ENCODE data around the gene NLGN1. TPM values are rescaled to one million over a fixed set of nuclear protein-coding genes. Genes with fewer than 3 reads are reported as not detected.

The NLGN1 gene
- total RNA-seq, 2 donors from 2014 or later, result not detected

DNA sequence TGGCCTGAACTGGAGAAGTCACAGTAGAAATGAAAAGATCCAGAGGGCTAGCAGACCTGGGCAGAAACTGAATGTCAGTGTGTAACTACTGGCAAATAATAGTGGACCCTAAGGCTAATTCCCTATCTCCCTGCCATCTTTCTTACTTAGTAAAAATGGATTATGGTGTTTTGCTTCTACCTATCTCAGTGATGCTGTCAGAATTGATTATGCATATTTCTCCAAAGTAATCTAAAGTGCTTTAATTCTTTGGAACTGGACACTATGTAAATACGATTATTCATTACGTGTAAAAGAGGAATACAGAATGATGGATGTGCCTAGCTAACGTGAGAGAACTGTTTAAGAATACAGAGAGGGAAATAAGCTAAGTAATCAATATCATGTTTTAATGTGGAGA, 651.9 kb downstream of the NLGN1 start:
- H3K27me3 Mint-ChIP-seq, result no peaks in the 10 kb centered on the region

DNA sequence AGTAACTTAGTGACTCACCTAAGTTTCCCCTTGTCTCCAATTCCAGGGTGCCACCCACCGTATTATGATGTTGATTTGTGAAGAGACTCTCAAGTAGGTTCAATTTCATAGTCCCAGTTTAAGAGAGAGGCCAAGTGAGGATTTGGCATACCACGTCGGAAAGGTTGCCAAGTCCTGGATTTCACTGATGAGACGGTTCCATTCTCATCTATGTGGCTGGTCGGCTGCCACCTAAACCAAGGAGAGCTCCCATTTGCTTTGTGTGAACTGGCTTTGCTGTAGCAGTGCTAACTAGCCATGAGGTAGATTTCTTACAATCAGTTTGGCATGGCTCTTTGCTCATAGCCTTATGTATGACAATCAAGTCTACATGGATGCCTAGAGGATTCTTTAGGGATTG, 653.6 kb downstream of the NLGN1 start:
- Mint-ChIP-seq H3K9me3 (peaks cover 7% of the 10 kb centered on the region), H3K4me1 (no peaks in the 10 kb centered on the region), H3K27ac (no peak overlapping the region), H3K4me3 (no peak overlapping the region), H3K27me3 (no peaks in the 10 kb centered on the region), H3K36me3 (ENCODE audit: low read depth) (no peaks in the 10 kb centered on the region)
- no peak for ATAC-seq (replicated peaks)

More for the DNA sequence above, 651.9 kb downstream of the NLGN1 start:
- no peak overlapping the region for H3K4me3 Mint-ChIP-seq
- H3K9me3 Mint-ChIP-seq, result peaks cover 9% of the 10 kb centered on the region
- no peaks in the 10 kb centered on the region for H3K4me1 Mint-ChIP-seq
- H3K36me3 Mint-ChIP-seq (ENCODE audit: low read depth), result no peaks in the 10 kb centered on the region
- H3K27ac Mint-ChIP-seq, result no peak overlapping the region
- no peak for ATAC-seq (replicated peaks)

DNA sequence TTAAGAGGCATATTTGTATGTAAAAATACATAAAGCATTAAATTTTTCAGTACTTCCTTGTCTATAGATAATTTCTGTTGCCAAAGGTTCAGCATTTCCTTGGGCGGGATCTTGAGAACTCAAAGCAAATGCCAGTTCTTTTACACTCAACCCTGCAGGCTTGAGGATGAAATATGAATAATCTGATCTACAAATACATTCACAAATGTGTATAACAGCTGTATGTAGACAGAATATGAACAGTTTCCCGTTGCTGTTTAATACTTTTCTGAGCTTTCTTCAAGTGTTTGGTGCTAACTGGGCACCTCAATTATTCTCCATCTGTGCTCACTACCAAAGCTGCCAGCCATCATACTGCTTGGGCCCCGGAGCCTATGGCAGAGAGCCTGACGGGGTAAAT, 661.3 kb downstream of the NLGN1 start:
- H3K36me3 Mint-ChIP-seq (ENCODE audit: low read depth), result no peaks in the 10 kb centered on the region
- no peak overlapping the region for H3K27ac Mint-ChIP-seq
- H3K4me1 Mint-ChIP-seq, result no peaks in the 10 kb centered on the region
- no peak overlapping the region for H3K4me3 Mint-ChIP-seq
- H3K9me3 Mint-ChIP-seq, result peaks cover 6% of the 10 kb centered on the region
- no peak for ATAC-seq (replicated peaks)
- no peaks in the 10 kb centered on the region for H3K27me3 Mint-ChIP-seq

DNA sequence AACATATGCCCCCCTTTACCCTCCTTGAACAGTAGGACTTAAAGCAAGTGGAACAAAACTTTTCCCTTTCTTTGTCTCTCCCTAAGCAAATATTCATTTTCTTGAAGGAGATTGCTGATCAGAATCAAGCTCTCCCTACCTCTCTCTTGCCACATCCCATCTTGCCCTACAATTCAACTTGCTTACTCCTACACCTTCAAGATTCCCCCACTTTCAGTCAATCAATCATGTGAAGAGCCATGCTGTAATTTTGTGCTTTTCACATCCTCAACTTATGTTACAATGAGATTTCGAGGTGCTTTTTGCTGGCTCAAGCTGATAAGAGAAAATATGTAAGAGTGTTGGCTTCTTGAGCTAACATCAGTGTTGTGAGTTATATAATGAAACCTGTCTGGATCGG, 662.9 kb downstream of the NLGN1 start:
- Mint-ChIP-seq H3K27ac (no peak overlapping the region), H3K27me3 (no peaks in the 10 kb centered on the region), H3K4me3 (no peak overlapping the region), H3K4me1 (no peaks in the 10 kb centered on the region), H3K9me3 (peaks cover 3% of the 10 kb centered on the region), H3K36me3 (ENCODE audit: low read depth) (no peaks in the 10 kb centered on the region)
- ATAC-seq (replicated peaks), result no peak

DNA sequence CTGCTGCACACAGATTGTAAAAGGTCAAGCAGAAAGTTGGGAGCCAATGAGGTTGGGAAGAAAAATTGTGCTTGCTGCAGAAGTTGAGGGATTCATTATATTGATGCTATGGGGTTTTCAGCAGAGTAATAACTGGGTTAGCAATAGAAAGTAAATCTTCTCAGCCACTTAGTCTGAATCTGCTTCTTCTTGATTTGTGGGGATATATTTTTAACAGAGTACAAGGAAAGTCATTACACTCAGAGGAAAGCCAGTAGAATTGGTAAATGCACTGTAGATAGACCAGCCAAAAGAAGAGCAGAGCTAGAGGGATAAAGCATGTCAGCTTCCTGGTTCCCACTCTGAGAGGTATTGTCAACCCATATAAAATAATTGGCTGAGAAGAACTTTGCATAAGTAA, 663.6 kb downstream of the NLGN1 start:
- no peak overlapping the region for H3K4me3 Mint-ChIP-seq

DNA sequence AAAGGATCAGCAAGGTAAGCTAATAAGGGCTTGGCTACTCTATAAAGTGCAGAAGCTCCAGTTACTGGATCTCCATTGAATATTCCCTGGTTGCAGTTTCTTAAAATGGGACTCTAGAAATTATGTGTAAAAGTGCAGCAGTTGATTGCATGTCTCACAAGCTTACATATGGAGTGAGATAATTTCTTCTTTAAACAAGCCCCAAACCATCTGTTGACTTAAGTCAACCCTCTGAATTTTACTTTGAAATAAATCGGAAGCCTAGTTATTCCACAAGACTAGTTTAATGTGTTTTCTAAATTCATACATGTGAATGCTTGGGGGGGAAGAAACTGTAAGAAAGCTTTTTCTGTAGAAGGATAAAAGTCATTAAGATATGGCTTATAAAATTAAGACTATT, 664.2 kb downstream of the NLGN1 start:
- H3K27me3 Mint-ChIP-seq, result no peaks in the 10 kb centered on the region
- H3K27ac Mint-ChIP-seq, result no peak overlapping the region
- H3K36me3 Mint-ChIP-seq (ENCODE audit: low read depth), result no peaks in the 10 kb centered on the region
- H3K4me3 Mint-ChIP-seq, result no peak overlapping the region
- peaks cover 3% of the 10 kb centered on the region for H3K9me3 Mint-ChIP-seq
- ATAC-seq (replicated peaks), result no peak
- H3K4me1 Mint-ChIP-seq, result no peaks in the 10 kb centered on the region

More for the DNA sequence above, 663.6 kb downstream of the NLGN1 start:
- Mint-ChIP-seq H3K27ac (no peak overlapping the region), H3K4me1 (no peaks in the 10 kb centered on the region), H3K36me3 (ENCODE audit: low read depth) (no peaks in the 10 kb centered on the region), H3K27me3 (no peaks in the 10 kb centered on the region), H3K9me3 (peaks cover 3% of the 10 kb centered on the region)
- ATAC-seq (replicated peaks), result no peak

DNA sequence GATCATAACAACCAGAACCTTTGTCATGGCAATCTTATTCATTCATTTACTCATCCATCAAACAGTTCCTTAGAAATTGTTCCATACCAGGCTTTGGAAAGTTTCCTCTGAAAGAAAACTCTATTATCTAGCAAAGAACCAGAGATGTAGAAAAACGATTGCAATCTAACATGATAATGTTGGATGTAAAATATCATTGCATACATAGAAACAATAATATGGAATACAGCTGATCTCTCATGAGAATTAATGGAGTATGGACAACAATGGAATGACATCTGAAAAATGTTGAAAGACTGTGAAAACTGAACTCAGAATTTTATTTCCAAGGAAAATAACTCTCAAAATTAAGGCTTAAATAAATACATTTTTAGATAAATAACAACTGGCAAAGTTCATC, 665.4 kb downstream of the NLGN1 start:
- no peak for ATAC-seq (replicated peaks)
- H3K36me3 Mint-ChIP-seq (ENCODE audit: low read depth), result no peaks in the 10 kb centered on the region
- no peaks in the 10 kb centered on the region for H3K27me3 Mint-ChIP-seq
- H3K4me3 Mint-ChIP-seq, result no peak overlapping the region
- peaks cover 3% of the 10 kb centered on the region for H3K9me3 Mint-ChIP-seq
- no peaks in the 10 kb centered on the region for H3K4me1 Mint-ChIP-seq
- no peak overlapping the region for H3K27ac Mint-ChIP-seq

DNA sequence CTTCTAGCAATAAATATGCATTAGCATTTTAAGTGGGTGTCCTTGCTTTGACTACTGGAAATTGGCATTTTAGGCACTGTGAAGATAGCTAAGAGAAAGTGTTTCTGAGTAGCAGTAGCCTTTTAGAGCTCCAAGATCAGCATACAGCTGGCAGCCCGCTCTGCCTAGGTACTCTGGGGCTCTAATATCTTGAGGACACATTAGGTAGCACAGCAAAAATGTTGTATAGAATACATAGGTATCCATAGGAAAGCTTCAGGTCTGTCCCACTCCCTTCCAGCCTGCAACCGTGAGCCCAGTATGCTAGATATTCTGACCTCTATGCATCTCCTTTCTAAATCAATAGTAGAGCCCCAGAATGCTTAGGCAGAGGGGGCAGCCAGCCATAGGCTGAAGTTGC, 670.5 kb downstream of the NLGN1 start:
- ATAC-seq (replicated peaks), result no peak
- Mint-ChIP-seq H3K27me3 (no peaks in the 10 kb centered on the region), H3K27ac (no peak overlapping the region), H3K9me3 (no peaks in the 10 kb centered on the region), H3K36me3 (ENCODE audit: low read depth) (no peaks in the 10 kb centered on the region), H3K4me1 (no peaks in the 10 kb centered on the region), H3K4me3 (no peak overlapping the region)

- Mint-ChIP-seq H3K36me3 (ENCODE audit: low read depth) (no peaks in the 10 kb centered on the region), H3K27ac (no peak overlapping the region), H3K27me3 (no peaks in the 10 kb centered on the region), H3K4me1 (no peaks in the 10 kb centered on the region), H3K4me3 (no peak overlapping the region), H3K9me3 (no peaks in the 10 kb centered on the region)
- no peak for ATAC-seq (replicated peaks)
Observed at GRCh38 chr3:174072675-174073074, 675.1 kb downstream of the NLGN1 start.

GRCh38 chr3:174083706-174084105, 686.2 kb downstream of the NLGN1 start:
- H3K4me3 Mint-ChIP-seq, result no peak overlapping the region
- no peak overlapping the region for H3K27ac Mint-ChIP-seq
- no peaks in the 10 kb centered on the region for H3K36me3 Mint-ChIP-seq (ENCODE audit: low read depth)
- no peaks in the 10 kb centered on the region for H3K27me3 Mint-ChIP-seq
- no peaks in the 10 kb centered on the region for H3K4me1 Mint-ChIP-seq
- H3K9me3 Mint-ChIP-seq, result no peaks in the 10 kb centered on the region
- no peak for ATAC-seq (replicated peaks)

- Mint-ChIP-seq H3K9me3 (no peaks in the 10 kb centered on the region), H3K4me1 (no peaks in the 10 kb centered on the region), H3K36me3 (ENCODE audit: low read depth) (no peaks in the 10 kb centered on the region), H3K27ac (no peak overlapping the region), H3K4me3 (no peak overlapping the region), H3K27me3 (no peaks in the 10 kb centered on the region)
- ATAC-seq (replicated peaks), result no peak
Observed at GRCh38 chr3:174089592-174089991, 692.0 kb downstream of the NLGN1 start.

- no peaks in the 10 kb centered on the region for H3K27me3 Mint-ChIP-seq
- no peak overlapping the region for H3K4me3 Mint-ChIP-seq
- no peak overlapping the region for H3K27ac Mint-ChIP-seq
- no peaks in the 10 kb centered on the region for H3K4me1 Mint-ChIP-seq
- H3K9me3 Mint-ChIP-seq, result no peaks in the 10 kb centered on the region
- H3K36me3 Mint-ChIP-seq (ENCODE audit: low read depth), result no peaks in the 10 kb centered on the region
- no peak for ATAC-seq (replicated peaks)
Observed at GRCh38 chr3:174094669-174095068, 697.1 kb downstream of the NLGN1 start.

DNA sequence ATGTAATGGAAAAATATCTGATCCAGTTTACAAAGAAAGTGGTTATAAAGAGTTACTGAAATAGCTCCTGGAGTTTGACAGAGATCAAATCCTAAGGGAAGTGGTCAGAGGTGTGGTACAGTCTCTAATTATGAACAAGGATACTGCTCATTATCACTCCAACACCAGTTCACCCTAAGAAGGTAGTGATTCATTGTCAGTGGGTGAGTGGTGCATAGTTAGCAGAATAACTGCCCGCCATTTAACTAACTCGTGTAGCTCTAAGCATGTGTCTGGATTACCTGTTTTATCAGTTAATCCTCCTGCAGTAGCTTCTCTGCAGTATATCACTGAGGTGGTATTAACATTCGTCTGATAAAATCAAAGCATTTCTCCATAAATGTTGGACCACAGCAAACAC, 700.1 kb downstream of the NLGN1 start:
- Mint-ChIP-seq H3K27ac (no peak overlapping the region), H3K4me3 (no peak overlapping the region), H3K9me3 (no peaks in the 10 kb centered on the region), H3K27me3 (no peaks in the 10 kb centered on the region), H3K36me3 (ENCODE audit: low read depth) (no peaks in the 10 kb centered on the region), H3K4me1 (no peaks in the 10 kb centered on the region)
- ATAC-seq (replicated peaks), result no peak

- H3K4me1 Mint-ChIP-seq, result no peaks in the 10 kb centered on the region
- ATAC-seq (replicated peaks), result no peak
- no peaks in the 10 kb centered on the region for H3K36me3 Mint-ChIP-seq (ENCODE audit: low read depth)
- H3K9me3 Mint-ChIP-seq, result no peaks in the 10 kb centered on the region
- H3K27ac Mint-ChIP-seq, result no peak overlapping the region
- no peak overlapping the region for H3K4me3 Mint-ChIP-seq
- no peaks in the 10 kb centered on the region for H3K27me3 Mint-ChIP-seq
Observed at GRCh38 chr3:174098746-174099145, 701.2 kb downstream of the NLGN1 start.

DNA sequence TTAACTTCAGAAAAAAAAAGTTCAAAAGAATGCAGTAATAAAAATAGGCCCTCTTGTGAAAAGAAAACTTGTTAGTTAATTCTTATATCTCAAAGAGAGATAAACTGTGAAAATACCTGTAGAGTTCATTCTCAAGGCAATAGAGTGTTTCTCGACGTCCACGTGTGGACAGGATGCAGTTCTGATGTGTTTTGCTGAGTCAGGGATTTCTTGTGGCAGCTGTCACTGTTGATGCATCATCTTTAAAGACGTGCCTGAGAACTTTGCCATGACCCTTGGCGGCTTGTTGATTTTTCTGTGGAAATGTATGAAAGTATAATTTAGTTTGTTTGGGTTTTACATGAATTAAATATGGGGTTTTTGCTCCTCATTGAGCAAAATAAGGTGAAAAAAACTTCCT, 702.2 kb downstream of the NLGN1 start:
- no peaks in the 10 kb centered on the region for H3K36me3 Mint-ChIP-seq (ENCODE audit: low read depth)

DNA sequence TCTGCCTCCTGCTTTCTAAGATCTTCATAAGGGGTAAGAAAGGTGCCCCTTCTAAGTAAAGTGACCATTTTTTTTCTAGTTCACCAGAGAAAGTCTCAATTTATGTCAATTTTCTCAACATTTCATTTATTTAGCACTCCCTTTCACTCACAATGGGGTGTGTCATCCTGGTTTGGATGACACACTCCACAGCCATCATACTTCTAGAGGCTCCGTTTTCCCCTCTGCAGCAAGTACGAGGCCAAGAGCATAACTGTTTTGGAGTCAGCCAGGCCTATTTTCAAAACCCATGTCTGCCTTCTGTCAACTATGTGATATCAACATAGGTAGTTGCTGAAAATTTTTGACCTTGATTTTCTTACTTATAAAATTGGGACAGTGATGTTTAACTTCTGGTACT, 703.2 kb downstream of the NLGN1 start:
- H3K4me1 Mint-ChIP-seq, result no peaks in the 10 kb centered on the region
- ATAC-seq (replicated peaks), result no peak
- no peak overlapping the region for H3K27ac Mint-ChIP-seq

More for the DNA sequence above, 702.2 kb downstream of the NLGN1 start:
- Mint-ChIP-seq H3K9me3 (no peaks in the 10 kb centered on the region), H3K27ac (no peak overlapping the region), H3K27me3 (no peaks in the 10 kb centered on the region), H3K4me1 (no peaks in the 10 kb centered on the region), H3K4me3 (no peak overlapping the region)
- no peak for ATAC-seq (replicated peaks)

More for the DNA sequence above, 703.2 kb downstream of the NLGN1 start:
- Mint-ChIP-seq H3K4me3 (no peak overlapping the region), H3K27me3 (no peaks in the 10 kb centered on the region), H3K9me3 (no peaks in the 10 kb centered on the region), H3K36me3 (ENCODE audit: low read depth) (no peaks in the 10 kb centered on the region)

Data from activated T-helper 17 cell treated with anti-CD3 and anti-CD28 coated beads, Interleukin-2, amount 50 U/mL, for 72 hours (primary cell).